Measurements from ENCODE around the gene C5.
"Not testable (repeated sequence)": the region's sequence is repeated elsewhere in the genome, so short reads cannot be mapped to it uniquely, and the experiment has no call there.

Gene C5

GRCh38 chr9:121053544-121053943, 3.5 kb upstream of the C5 start:
- no peak for DNase-seq (ENCODE audit: low spot score)
- no peak for TF ChIP-seq CTCF (IDR thresholded peaks at IDR 0.05; ENCODE audit: borderline replicate concordance, control extremely low read depth, extremely low read depth, insufficient read depth, missing control alignments)
- in situ Hi-C loops (cut with MboI; ENCODE audit: low sequenced_read_pairs, unreplicated experiment): loop anchor here (25.0 kb wide), 1 partner anchor 291 kb away; no protein-coding TSS in a partner anchor

- in situ Hi-C loops (cut with MboI; ENCODE audit: low sequenced_read_pairs, unreplicated experiment): no loop called here
Observed at GRCh38 chr9:121048618-121049017, 1.5 kb downstream of the C5 start.

GRCh38 chr9:121048175-121048574, 1.9 kb downstream of the C5 start:
- TF ChIP-seq CTCF (IDR thresholded peaks at IDR 0.05; ENCODE audit: borderline replicate concordance, control extremely low read depth, extremely low read depth, insufficient read depth, missing control alignments): no peak
- in situ Hi-C loops (cut with MboI; ENCODE audit: low sequenced_read_pairs, unreplicated experiment): no loop called here
- no peak for DNase-seq (ENCODE audit: low spot score)

More at GRCh38 chr9:121048618-121049017, 1.5 kb downstream of the C5 start:
- DNase-seq (ENCODE audit: low spot score): no peak
- no peak for TF ChIP-seq CTCF (IDR thresholded peaks at IDR 0.05; ENCODE audit: borderline replicate concordance, control extremely low read depth, extremely low read depth, insufficient read depth, missing control alignments)

GRCh38 chr9:121038804-121039203, 11.3 kb downstream of the C5 start:
- no peak for TF ChIP-seq CTCF (IDR thresholded peaks at IDR 0.05; ENCODE audit: borderline replicate concordance, control extremely low read depth, extremely low read depth, insufficient read depth, missing control alignments)
- DNase-seq (ENCODE audit: low spot score): no peak
- in situ Hi-C loops (cut with MboI; ENCODE audit: low sequenced_read_pairs, unreplicated experiment): no loop called here

GRCh38 chr9:121038362-121038761, 11.7 kb downstream of the C5 start:
- in situ Hi-C loops (cut with MboI; ENCODE audit: low sequenced_read_pairs, unreplicated experiment): no loop called here
- DNase-seq (ENCODE audit: low spot score): no peak
- no peak for TF ChIP-seq CTCF (IDR thresholded peaks at IDR 0.05; ENCODE audit: borderline replicate concordance, control extremely low read depth, extremely low read depth, insufficient read depth, missing control alignments)

GRCh38 chr9:121035717-121036116, 14.4 kb downstream of the C5 start:
- in situ Hi-C loops (cut with MboI; ENCODE audit: low sequenced_read_pairs, unreplicated experiment); DNase-seq (ENCODE audit: low spot score): not testable (repeated sequence)

- in situ Hi-C loops (cut with MboI; ENCODE audit: low sequenced_read_pairs, unreplicated experiment): no loop called here
- DNase-seq (ENCODE audit: low spot score): no peak
- no peak for TF ChIP-seq CTCF (IDR thresholded peaks at IDR 0.05; ENCODE audit: borderline replicate concordance, control extremely low read depth, extremely low read depth, insufficient read depth, missing control alignments)
Observed at GRCh38 chr9:121034529-121034928, 15.5 kb downstream of the C5 start.

All from GM13976 (cell line).